ENCODE data around the gene LIN28B.

- TF ChIP-seq CTCF (IDR thresholded peaks at IDR 0.05), result no peak
- TF ChIP-seq POLR2A (IDR thresholded peaks at IDR 0.05), result no peak
These were observed 155.7 kb downstream of the LIN28B start for GRCh38 chr6:105112577-105112976.
